ENCODE results near the gene OR1D5.
"Not testable (repeated sequence)": the region's sequence is repeated elsewhere in the genome, so short reads cannot be mapped to it uniquely, and the experiment has no call there.

DNA sequence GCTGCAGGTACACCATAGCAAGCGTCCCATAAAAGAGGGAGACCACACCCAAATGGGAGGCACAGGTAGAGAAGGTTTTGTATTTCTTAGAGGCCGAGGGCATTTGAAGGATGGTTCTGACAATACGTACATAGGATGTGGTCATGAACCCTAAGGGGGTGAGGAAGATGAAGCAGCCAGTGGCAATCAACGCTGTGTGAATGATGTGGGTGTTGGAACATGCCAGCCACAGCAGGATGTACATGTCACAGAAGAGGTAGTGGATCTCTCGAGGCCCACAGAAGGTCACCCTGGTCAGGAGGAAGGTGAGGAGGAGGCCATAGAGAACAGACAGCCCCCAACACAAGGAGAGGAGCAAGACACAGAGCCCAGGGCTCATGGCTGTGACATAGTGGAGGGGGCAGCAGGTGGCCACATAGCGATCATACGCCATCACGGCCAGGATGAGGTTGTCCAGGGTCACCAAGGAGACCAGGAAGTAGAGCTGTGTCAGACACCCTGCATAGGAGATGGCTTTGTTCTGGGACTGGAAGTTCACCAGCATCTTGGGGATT is 506 bp downstream of the OR1D5 start:
- TF ChIP-seq, protein P1, sequence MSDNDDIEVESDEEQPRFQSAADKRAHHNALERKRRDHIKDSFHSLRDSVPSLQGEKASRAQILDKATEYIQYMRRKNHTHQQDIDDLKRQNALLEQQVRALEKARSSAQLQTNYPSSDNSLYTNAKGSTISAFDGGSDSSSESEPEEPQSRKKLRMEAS (IDR thresholded peaks at IDR 0.05) = not testable (repeated sequence)
- TF ChIP-seq, protein P2, sequence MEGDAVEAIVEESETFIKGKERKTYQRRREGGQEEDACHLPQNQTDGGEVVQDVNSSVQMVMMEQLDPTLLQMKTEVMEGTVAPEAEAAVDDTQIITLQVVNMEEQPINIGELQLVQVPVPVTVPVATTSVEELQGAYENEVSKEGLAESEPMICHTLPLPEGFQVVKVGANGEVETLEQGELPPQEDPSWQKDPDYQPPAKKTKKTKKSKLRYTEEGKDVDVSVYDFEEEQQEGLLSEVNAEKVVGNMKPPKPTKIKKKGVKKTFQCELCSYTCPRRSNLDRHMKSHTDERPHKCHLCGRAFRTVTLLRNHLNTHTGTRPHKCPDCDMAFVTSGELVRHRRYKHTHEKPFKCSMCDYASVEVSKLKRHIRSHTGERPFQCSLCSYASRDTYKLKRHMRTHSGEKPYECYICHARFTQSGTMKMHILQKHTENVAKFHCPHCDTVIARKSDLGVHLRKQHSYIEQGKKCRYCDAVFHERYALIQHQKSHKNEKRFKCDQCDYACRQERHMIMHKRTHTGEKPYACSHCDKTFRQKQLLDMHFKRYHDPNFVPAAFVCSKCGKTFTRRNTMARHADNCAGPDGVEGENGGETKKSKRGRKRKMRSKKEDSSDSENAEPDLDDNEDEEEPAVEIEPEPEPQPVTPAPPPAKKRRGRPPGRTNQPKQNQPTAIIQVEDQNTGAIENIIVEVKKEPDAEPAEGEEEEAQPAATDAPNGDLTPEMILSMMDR (IDR thresholded peaks at IDR 0.05; ENCODE audit: low read depth, low read length, missing input control) = not testable (repeated sequence)
- not testable (repeated sequence) for TF ChIP-seq GABPA (IDR thresholded peaks at IDR 0.05 in 1 of 2, conservative IDR thresholded peaks at IDR 0.05 in 1 of 2); YY1 (IDR thresholded peaks at IDR 0.05); RAD21 (IDR thresholded peaks at IDR 0.05); EGR1 (IDR thresholded peaks at IDR 0.05; ENCODE audit: low read depth in 2 of 2); REST (IDR thresholded peaks at IDR 0.05); JUND (IDR thresholded peaks at IDR 0.05)
- TF ChIP-seq, protein P3, sequence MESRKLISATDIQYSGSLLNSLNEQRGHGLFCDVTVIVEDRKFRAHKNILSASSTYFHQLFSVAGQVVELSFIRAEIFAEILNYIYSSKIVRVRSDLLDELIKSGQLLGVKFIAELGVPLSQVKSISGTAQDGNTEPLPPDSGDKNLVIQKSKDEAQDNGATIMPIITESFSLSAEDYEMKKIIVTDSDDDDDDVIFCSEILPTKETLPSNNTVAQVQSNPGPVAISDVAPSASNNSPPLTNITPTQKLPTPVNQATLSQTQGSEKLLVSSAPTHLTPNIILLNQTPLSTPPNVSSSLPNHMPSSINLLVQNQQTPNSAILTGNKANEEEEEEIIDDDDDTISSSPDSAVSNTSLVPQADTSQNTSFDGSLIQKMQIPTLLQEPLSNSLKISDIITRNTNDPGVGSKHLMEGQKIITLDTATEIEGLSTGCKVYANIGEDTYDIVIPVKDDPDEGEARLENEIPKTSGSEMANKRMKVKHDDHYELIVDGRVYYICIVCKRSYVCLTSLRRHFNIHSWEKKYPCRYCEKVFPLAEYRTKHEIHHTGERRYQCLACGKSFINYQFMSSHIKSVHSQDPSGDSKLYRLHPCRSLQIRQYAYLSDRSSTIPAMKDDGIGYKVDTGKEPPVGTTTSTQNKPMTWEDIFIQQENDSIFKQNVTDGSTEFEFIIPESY (IDR thresholded peaks at IDR 0.05) = not testable (repeated sequence)

All from liver (tissue), 3 donors.